RPMI7951 (cell line): ENCODE data around the gene PTPN9. TPM values are rescaled to one million over a fixed set of nuclear protein-coding genes. Genes with fewer than 3 reads are reported as not detected.
"Not testable (repeated sequence)": the region's sequence is repeated elsewhere in the genome, so short reads cannot be mapped to it uniquely, and the experiment has no call there.

Experiments
- DNase-seq: peaks from one replicate; pipeline ENCODE4 v3.0.0-alpha.2; 2012; ENCODE audit warnings: low read depth
- total RNA-seq: library from RNA; depleted of rRNA; stranded (reverse); fragments of >200 nt; shearing (Covaris generic); gene quantifications from 2 replicates; pipeline ENCODE4 v1.2.3, GENCODE V29; 2014

Gene PTPN9
- total RNA-seq, 1 experiment from 2014 or later, result 27.8 TPM

- DNase-seq, result peak; percentile 34
These were observed 48.1 kb downstream of the PTPN9 start for GRCh38 chr15:75531041-75531450.

DNA sequence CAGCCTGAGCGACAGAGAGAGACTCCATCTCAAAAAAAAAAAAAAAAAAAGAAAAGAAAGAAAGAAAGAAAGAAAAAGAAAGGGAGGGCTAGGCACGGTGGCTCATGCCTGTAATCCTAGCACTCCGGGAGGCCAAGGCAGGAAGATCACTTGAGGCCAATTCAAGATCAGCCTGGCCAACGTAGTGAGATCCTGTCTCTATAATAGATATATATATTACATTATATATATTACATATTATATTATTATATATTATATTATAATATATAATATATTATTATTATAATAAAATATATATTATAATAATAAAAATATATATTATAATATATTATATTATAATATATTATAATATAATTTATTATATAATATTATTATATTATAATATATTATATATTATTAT lies 48.9 kb downstream of the PTPN9 start:
- DNase-seq, result no peak

GRCh38 chr15:75525756-75526155 lies 53.4 kb downstream of the PTPN9 start:
- DNase-seq, result not testable (repeated sequence)

- no peak for DNase-seq
These were observed 56.1 kb downstream of the PTPN9 start for GRCh38 chr15:75523011-75523410.

DNA sequence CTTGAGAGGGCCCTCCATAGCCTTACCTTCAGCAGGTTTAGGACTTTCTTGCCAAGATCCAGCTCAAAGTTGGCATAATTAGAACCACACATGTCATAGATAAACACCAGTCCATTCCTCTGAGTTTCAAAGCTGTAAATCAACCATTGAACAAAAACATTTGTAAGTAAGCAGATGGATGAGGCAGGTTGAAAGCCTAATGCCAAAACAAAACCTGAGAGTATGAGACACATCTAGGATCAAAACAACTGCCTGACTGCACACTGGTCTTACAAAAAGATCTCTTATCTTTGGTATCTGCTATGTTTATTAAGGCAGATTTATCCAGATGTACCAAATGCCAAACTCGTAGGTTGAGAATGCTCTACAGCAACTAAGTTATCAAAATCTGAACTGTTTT lies 61.9 kb downstream of the PTPN9 start:
- no peak for DNase-seq

DNA sequence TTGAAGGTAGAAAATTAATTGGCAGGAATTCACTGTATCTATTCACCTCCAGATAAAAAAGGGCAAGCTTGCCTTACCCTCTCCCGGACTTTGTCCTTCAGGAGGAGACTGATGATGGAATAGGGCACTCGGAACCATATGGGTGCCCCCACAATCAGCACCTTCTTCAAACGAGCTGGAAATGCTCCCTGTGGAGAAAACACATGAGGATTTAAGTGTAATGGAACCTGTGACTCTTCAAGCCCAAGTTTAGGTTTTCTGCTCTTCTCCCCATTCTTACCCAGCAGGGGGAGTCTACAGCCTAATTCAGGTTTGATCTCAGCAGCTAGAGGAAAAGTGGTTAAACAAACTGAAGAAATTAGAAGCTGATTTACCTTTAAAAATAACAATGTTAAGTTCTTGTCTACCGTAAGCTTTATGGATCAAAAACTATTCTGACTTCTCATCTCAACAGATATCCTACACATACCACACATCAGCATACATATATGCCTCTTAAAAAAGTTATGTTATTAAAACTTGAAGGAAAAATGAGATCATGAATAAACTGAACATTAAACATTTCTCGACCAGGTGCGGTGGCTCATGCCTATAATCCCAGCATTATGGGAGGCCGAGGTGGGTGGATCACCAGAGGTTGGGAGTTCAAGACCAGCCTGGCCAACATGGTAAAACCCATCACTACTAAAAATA lies 70.1 kb downstream of the PTPN9 start:
- peak; percentile 37 for DNase-seq

DNA sequence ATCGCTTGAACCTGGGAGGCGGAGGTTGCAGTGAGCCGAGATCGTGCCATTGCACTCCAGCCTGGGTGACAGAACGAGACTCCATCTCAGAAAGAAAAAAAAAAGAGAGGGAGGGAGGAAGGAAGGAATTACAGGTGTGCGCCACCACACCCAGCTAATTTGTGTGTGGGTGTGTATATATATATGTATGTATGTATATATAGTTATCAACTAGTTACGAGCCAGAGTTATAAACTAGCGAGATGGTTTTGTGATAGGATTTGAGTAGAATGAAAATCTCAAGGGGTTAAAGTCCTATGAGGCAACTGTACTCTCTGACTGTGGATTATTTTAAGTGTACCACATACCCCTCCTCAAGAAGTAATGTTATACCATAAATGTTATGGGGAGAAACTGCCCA lies 76.8 kb downstream of the PTPN9 start:
- no peak for DNase-seq

DNA sequence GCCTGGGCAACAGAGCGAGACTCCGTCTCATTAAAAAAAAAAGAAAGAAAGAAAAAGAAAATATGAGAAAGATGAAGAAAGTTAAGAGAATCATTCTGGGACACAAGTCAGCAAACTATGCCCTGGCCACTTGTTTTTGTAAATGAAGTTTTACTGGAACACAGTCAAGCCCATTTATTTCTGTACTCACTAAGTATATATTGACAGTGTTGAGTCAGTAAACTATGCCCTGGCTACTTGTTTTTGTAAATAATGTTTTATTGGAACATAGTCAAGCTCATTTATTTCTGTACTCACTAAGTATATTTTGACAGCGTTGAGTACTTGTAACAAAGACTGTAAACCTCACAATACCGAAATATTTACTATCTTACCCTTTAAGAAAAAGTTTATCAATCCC lies 85.4 kb downstream of the PTPN9 start:
- DNase-seq, result no peak

DNA sequence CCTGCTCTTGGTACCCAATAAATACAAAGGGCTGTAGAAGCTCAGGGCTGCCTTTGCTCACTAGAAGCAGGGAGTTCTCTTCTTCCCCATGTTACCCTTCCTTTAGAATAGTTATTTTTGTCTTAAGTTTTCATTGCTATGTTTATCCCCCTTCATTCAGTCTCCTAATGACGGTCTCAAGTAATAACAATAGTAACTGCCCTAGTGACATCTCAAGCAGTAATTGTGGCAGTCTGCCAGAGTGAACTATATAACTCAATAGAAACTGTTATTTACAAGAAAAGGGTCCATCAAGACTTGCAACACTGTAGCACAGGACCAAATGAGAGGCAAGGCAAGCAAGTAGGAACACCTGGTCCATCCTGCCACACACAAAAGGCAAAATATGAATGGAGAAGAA lies 95.2 kb downstream of the PTPN9 start:
- no peak for DNase-seq

GRCh38 chr15:75483556-75483955 lies 95.6 kb downstream of the PTPN9 start:
- not testable (repeated sequence) for DNase-seq

DNA sequence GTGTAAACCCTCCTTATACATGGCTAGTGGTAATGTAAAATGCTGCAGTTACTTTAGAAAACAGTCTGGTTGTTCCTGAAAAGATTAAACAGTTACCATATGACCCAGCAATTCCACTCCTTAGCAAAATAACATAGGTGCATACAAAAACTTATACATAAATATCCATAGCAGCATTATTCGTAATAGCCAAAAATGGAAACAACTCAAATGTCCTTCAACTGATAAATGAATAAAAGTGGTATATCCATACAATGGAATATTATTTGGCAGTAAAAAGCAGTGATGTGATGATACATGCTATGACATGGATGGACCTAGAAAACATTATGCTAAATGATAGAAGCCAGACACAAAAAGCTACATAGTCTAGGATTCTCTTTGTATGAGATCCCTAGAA lies 96.0 kb downstream of the PTPN9 start:
- no peak for DNase-seq

DNA sequence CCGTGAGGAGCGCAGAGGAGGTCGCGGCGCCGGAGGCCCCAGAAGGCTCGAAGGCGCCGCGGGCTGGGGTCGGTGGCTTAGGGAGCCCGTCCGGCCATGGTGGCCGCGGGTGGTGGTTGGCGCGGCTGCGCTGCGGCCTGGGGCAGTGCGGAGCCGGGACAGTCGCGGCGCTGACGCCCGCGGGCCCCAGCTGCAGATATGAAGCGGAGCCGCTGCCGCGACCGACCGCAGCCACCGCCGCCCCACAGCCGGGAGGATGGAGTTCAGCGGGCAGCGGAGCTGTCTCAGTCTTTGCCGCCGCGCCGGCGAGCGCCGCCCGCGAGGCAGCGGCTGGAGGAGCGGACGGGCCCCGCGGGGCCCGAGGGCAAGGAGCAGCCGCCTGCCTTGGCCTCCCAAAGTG lies 98.7 kb downstream of the PTPN9 start:
- DNase-seq, result not testable (repeated sequence)

- DNase-seq, result no peak
These were observed 99.4 kb downstream of the PTPN9 start for GRCh38 chr15:75479670-75480069.

GRCh38 chr15:75477094-75477493 lies 102.0 kb downstream of the PTPN9 start:
- not testable (repeated sequence) for DNase-seq

DNA sequence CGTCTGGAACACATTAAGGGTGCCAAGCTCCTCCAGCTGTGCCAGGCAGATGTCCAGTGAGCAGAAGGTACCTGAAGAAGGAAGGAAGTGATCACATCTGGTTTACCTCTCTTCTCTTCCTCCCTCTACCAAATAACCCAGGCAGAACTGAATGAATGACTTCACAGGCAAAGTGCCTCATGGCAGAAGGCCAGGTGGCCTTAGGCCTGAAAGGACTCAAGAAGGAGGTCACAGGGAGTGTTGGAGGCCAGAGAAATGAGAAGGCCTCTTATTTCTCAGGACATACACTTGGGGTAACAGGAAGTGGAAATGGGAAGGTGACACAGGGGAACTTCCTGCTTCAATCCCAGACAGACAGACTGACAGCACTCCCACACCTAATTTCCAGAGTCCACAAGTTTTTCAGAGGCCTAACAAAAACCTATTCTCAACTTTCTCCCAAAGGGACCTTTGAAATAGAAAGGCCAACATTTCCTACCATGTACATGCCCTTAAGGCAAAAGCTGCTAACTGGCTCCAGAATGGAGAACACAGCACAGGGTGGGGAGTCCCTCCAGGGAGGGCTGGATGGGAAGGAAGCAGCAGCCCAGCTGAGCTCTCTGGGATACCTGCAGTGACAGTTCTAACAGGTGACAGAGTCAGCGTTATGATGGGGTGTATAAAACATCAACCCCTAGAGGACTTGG lies 110.1 kb downstream of the PTPN9 start:
- DNase-seq, result no peak

- DNase-seq, result no peak
These were observed 118.5 kb downstream of the PTPN9 start for GRCh38 chr15:75460646-75461045.

GRCh38 chr15:75459581-75459980 lies 119.5 kb downstream of the PTPN9 start:
- DNase-seq, result no peak

DNA sequence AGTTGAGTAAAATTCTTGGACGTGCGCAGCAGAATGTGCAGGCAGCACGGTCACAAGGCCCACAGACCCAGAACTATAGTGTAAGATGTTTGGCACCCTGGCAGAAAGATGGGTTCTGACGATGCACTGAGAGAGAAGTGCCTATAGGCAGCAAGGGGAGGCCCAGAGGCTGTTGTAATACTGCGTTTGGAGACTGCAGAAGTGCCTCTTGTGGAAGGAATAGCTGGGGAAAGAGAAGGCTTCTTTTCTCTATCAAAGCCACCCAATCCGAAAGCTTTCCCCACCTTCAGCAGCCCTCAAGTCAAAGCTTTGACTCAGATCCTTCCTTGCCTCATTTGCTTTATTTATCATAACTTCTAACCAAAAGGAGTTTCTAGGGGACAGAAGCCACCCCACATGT lies 122.4 kb downstream of the PTPN9 start:
- no peak for DNase-seq

GRCh38 chr15:75455982-75456531 lies 123.1 kb downstream of the PTPN9 start:
- peak; percentile 56 for DNase-seq

GRCh38 chr15:75455424-75455981 lies 123.6 kb downstream of the PTPN9 start:
- DNase-seq, result peak; percentile 80

- DNase-seq, result peak; percentile 37
These were observed 124.4 kb downstream of the PTPN9 start for GRCh38 chr15:75454471-75455378.
